Astrocyte of the spinal cord (primary cell): ENCODE results near the gene ART1.

Experiments used
- DNase-seq: peaks from one replicate; pipeline ENCODE4 v3.0.0; 2011; ENCODE audit warnings: low read depth, low spot score
- H3K4me3 ChIP-seq: 2 replicates; pipeline ENCODE4 v1.5.1; 2011; ENCODE audit warnings: low read depth, mild to moderate bottlenecking, low read length, moderate library complexity
- CTCF ChIP-seq: IDR thresholded peaks from 2 replicates; pipeline ENCODE4 v1.5.1; 2012; ENCODE audit warnings: low read depth, mild to moderate bottlenecking, low read length, inconsistent platforms
- in situ Hi-C: cut with HindIII; loops from 2 replicates; pipeline ENCODE4 v1.10.0; 2017; ENCODE audit warnings: low sequenced_read_pairs

Gene ART1

GRCh38 chr11:3666023-3666530 is 21.1 kb downstream of the ART1 start:
- H3K4me3 ChIP-seq, result no peak overlapping the region
- no peak for DNase-seq
- in situ Hi-C loops, result no loop called here
- no peak for TF ChIP-seq CTCF

DNA sequence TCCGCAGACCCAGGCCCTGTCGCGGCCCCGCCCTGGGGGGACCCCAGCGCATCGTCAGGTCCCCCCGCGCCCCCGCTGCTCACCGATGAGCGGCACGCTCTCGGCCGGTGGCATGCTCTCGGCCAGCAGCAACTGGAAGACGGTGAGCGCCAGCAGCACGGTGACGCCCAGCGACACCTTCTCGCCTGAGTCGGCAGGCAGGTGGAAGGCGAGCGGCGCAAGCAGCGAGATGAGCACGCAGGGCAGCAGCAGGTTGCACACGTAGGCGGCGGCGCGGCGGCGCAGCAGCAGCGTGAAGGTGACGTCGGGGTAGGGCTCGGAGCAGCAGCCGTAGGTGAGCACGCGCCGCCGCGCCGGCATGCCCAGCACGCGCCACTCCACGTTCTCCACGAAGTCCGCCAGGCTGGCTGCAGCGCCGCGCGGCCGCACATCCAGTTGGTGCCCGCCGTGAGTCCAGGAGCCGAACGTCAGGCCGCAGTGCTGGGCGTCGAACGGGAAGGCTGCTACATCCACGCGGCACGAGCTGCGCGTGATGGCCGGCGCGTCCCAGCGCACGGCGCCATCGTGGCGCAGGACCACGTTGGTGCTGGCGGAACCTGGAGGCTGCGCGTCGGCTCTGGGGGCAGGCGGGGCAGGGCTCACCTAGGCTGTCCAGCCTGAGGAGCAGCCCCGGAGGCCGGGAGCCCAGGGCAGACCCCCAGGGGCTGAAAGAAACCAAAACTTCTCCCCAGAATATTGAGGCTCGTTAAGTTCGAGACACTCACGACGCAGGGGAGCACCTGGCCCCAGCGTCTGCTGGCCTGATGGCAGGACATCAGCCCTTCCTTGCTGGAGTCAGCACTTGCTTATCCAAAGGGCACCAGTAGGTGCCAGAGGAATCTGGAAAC is 22.5 kb downstream of the ART1 start:
- no peak for TF ChIP-seq CTCF
- no peak overlapping the region for H3K4me3 ChIP-seq
- no peak for DNase-seq
- in situ Hi-C loops, result no loop called here

- TF ChIP-seq CTCF, result no peak
- in situ Hi-C loops, result no loop called here
- DNase-seq, result no peak
- no peak overlapping the region for H3K4me3 ChIP-seq
These were observed 24.2 kb downstream of the ART1 start for GRCh38 chr11:3669128-3669527.

DNA sequence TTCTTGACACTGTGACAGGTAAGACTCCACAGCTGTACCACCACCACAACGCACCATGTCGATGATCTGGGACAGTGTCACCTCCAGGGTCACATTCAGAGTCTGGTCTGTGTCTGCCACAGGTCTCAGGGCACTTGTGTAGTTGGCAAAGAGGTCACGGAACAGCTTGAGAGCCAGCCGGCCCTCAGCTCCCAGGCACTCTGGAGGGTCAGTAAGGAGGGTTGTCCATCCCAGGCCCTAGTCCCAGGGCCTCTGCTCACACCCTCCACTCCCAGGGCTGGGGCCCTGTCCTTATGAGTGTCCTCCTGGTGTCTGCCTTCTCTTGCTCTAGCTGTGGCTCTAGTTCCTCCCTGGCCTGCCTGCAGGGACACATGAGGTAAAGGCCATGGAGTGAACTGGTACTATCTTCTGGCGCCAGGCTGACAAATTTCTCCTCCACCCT is 24.8 kb downstream of the ART1 start:
- in situ Hi-C loops, result no loop called here
- H3K4me3 ChIP-seq, result no peak overlapping the region
- TF ChIP-seq CTCF, result no peak
- DNase-seq, result no peak

- DNase-seq, result no peak
- H3K4me3 ChIP-seq, result no peak within 1 kb of the TSS
- in situ Hi-C loops, result no loop called here
- no peak for TF ChIP-seq CTCF
These were observed 26.7 kb downstream of the ART1 start, which contains the start of gene CHRNA10 for GRCh38 chr11:3671334-3672254. CHRNA10 (minus strand) TSS chr11:3671384; CDS start chr11:3671312, 72 bp downstream.

DNA sequence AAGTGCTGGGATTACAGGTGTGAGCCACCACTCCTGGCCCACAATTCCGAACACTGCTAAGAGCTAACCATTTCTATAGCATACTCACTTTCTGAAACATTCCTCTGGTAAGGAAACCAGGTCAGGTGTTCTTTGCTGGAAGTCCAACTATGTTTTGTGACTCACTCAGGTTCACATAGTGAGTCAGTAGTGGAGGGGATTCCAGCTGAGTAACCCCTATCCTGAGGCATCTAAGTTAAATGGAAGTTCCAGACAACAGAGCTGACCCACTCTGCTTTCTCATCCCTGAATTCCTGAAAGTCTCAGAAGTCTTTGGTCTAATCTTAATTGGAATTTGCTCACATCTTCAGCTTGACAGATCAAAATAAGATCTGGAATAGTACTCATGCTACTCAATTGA is 29.3 kb downstream of the ART1 start:
- in situ Hi-C loops, result no loop called here
- no peak overlapping the region for H3K4me3 ChIP-seq
- no peak for TF ChIP-seq CTCF
- DNase-seq, result peak; percentile 77
